SIG-M5 (cell line): ENCODE results near the gene OFD1.

Experiments
- DNase-seq: peaks from one replicate; lab custom pipeline; 2025; lab: John Stamatoyannopoulos, UW

Gene OFD1

GRCh38 chrX:13755254-13755653 lies 20.7 kb downstream of the OFD1 start:
- DNase-seq, result no peak

- DNase-seq, result no peak
Observed at GRCh38 chrX:13756381-13756780, 21.8 kb downstream of the OFD1 start.

- DNase-seq, result peak; percentile 74
Observed at GRCh38 chrX:13759152-13759718, 24.7 kb downstream of the OFD1 start.

DNA sequence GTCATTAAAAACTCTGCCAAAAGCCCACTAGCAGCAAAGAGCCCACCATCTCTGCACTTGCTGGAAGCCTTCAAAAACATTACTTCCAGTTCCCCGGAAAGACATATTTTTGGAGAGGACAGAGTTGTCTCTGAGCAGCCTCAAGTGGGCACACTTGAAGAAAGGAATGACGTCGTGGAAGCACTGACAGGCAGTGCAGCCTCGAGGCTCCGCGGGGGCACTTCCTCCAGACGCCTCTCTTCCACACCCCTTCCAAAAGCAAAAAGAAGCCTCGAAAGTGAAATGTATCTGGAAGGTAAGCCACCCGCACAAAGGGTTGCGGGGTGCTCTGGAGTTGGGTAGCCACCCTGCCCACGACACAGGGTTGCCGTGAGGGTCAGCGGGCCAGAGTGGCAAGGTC lies 25.9 kb downstream of the OFD1 start:
- no peak for DNase-seq

DNA sequence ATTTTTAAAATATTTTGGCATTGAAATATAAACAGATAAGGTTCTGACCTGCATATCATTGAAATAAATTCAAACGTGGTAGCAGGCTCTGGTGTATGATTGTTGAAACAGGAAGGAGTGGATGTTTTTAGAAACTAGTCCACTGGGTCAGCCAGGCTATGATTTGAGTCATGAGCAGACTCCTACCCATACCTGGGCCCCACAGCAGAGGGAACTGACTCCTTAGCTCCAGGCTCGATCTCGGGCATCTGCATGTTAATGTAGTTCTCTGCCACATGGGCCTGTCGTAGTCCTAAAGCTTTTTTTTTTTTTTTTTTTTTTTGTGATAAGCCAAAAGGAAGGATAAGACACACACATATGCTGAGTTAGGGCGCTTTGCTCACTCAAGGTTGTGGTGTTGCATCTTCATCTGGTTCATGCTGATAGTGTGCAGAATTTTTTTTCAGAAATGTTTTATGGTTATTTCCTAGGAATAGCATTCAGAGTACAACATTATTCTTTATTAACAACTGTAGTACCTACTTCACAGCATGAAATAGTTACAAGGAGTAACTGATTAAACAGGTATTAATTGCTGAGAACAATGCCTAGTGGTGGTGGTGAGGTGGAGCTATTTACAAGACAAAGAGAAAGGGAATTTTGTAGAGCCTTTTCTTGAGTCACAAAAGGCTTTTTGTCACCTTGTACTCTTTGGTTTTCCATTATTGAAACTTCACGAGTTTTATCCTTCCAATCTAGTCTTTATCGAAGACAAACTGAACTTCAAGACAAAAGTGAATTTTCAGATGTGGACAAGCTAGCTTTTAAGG lies 27.3 kb downstream of the OFD1 start:
- peak; percentile 4 for DNase-seq

- DNase-seq, result no peak
Observed at GRCh38 chrX:13763489-13763888, 28.9 kb downstream of the OFD1 start.

- no peak for DNase-seq
Observed at GRCh38 chrX:13764281-13764680, 29.7 kb downstream of the OFD1 start.

GRCh38 chrX:13764765-13765164 lies 30.2 kb downstream of the OFD1 start:
- DNase-seq, result no peak

DNA sequence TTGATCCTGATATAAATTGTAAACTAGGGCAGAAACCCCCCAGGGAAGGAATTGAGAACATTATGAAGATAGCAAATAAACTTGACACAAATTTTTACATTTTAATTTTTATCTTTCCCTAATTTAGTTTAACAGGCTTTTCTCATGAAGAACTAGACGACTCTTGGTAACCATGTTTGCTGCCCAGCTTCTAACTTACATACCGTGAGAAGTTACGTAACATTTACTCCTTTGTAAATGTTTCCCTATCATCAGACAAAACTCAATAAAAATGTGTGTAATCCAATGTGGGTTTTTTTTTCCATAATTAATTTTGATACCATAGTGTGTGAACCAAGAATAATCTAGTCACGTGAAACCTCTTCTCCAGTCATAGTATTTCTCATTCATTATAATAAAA lies 34.4 kb downstream of the OFD1 start:
- DNase-seq, result no peak

- DNase-seq, result no peak
Observed at GRCh38 chrX:13770013-13770535, 35.5 kb downstream of the OFD1 start.

- no peak for DNase-seq
Observed at GRCh38 chrX:13774696-13775095, 40.1 kb downstream of the OFD1 start.

- DNase-seq, result no peak
Observed at GRCh38 chrX:13775837-13776236, 41.3 kb downstream of the OFD1 start.

DNA sequence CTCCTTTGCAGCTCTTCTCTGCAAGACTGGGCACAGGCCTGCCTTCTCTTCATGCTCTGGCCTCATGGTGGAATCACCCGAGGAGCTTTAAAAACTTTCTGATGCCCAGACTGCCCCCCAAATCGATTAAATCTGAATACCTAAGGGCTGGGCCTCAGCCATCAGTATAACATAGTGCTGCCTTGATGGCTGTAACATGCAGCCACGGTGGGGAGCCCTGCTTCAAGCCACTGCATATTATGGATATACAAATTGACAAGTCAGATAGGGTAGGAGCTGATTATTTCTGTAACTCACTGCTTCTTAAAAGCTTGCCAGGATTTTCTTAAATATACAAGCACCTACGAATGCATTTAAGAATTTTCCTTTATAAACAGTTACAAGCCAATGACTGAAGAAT lies 41.8 kb downstream of the OFD1 start:
- DNase-seq, result no peak

DNA sequence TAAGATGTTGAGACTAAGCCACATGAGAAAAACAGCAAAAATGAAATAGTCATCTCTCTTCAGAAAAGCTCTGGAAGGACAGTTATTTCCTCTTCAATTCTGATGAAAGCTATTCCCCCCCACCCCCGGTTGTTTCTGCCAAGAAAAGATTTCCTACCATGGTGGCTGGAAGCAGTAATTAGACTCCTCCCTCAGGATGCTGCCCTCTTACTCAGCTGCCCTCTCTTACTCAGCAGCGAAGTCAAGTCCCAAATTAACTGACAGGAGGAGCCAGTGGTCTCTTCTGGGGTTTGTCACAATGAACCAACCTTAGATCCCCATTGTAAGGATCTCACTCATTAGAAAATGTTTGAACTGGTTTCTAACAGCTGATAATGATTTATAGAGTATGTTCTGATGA lies 44.4 kb downstream of the OFD1 start:
- no peak for DNase-seq

- DNase-seq, result no peak
Observed at GRCh38 chrX:13780868-13781427, 46.4 kb downstream of the OFD1 start.

- no peak for DNase-seq
Observed at GRCh38 chrX:13786048-13786447, 51.5 kb downstream of the OFD1 start.

DNA sequence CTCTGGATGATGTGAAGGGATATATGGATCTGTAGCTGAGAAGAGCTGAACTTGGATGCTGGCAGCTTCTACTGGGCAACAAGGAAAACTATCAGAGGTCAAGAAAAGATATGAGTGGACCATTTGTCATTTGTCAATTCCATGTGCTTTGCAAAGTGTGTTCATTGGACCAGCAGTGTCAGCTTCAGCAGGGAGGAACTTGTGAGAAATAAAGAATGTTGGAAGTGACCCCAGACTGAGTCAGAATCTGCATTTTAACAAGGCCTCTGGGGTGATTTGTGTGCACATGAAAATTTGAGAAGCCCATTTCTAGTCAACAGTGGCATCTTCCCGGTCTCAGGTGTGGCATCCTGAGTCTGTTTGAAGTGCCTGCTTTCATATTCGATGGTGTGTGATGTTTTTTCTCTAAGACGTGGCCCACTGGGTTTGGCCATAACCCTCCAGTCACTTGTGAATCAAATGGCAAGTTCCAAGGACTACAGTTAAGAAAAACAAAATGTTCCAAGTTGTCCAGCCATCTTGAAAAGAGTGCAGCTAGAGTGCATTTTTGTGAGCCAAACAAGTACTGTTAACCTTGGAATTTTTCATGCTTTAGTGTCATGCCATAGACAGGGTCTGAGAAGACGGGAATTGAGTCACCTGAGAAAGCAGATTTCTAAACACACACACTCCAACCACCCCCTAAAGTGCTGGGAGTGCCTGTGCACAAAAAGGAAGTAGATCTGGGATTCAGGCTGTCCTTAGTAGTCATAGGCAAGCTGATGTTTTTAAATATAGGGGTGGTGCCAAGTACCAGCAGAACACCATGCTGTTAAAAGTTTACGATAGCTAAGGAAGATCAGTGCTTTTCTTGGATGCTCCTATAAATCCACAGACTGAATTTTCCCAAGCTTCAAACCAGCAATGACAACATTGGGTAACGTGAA lies 55.9 kb downstream of the OFD1 start:
- DNase-seq, result no peak

- DNase-seq, result no peak
Observed at GRCh38 chrX:13791145-13791544, 56.6 kb downstream of the OFD1 start.

DNA sequence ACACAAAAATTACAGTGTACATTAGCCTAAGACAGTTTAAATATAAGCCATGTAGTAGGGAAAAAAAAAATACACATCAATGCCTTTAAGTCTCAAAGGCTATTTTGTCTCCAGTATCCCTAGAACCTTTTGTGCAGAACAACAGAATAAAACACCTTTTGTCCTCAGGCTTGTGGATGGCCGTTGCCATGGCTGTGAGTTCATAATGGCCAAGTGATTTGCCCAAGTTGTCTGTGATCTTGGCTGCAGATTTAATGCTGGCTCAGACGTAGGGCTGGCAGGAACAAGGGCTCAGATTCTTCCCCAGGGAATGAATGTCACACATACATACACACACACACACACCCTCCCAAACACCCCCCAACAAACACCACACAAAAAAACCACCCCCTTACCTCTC lies 57.0 kb downstream of the OFD1 start:
- DNase-seq, result no peak

DNA sequence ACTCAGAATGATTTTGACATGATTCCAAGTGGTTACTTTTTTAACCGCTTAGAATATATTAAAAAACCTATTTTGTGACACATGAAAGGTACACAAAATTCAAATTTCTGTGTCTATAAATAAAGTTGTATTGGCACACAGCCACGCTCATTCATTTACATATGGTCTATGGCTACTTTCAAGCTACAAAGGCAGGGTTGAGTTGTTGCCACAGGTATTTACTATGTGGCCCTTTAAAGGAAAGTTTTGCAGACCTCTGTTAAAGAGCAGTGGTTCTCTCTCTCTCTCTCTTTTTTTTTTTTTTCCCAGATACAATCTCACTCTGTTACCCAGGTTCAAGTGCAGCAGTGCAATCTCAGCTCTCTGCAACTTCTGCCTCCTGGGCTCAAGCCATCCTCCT lies 59.3 kb downstream of the OFD1 start:
- no peak for DNase-seq

DNA sequence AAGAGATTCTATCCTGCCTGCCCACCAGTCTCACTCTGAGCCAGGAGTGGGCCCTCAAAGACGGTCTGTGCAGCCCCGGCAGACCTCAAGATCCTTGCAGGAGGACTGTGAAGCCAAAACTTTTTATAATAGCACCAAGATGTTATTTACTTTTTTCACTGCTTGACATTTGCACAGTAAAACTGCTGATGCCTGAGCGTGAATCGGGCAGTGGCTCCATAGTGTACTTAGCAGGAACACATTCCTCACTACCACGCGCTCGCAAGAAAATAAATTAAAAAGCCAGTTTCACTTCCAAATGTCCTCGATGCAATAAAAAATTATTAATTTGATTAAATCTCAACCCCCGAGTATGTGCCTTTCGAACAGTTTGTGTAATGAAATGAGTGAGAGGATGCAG lies 59.9 kb downstream of the OFD1 start:
- DNase-seq, result no peak

DNA sequence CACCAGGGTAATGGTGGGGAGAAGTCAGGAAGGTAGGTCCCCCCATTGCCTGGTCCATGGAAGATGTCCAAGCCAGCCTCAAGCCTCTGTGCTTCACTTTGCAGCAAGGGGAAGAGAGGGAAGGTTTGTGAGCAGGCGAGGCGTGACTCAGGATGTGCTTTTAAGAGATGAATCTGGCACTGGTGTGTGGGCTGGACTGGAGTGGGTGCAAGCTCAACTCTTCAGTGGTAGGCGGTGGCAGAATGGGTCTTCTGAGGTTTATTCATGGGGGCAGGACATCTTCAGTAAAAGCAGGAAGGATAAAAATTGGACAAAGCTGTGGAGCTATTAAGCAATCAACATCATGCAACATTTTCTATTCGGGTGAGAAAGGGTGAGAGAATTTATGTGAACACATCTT lies 63.0 kb downstream of the OFD1 start:
- no peak for DNase-seq
